HCT116 (cell line): ENCODE results near the gene FAM81A. TPM values are rescaled to one million over a fixed set of nuclear protein-coding genes. Genes with fewer than 3 reads are reported as not detected.
A peak's percentile ranks its signal among the peaks of the same experiment; 100 is the strongest.

Experiments
- ATAC-seq: fragments of 200-7000 bp; cut with Tn5 transposase; 2 replicates; pipeline ENCODE4 v1.9.1; 2020; ENCODE audit warnings: mild to moderate bottlenecking, moderate library complexity
- BruUV-seq: library from RNA; stranded (reverse); fragments of 400-500 nt; replicated peaks from 2 replicates; lab custom pipeline; 2021; lab: Mats Ljungman, UMichigan
- CTCF ChIA-PET: fragments of 300-600 bp; sonication (Branson Sonifier 250); formaldehyde crosslinking; loops from one replicate; lab custom pipeline; 2021; ENCODE audit warnings: antibody characterized with exemption; lab: Charles Lee
- POLR2A ChIA-PET: fragments of 300-600, 350-600 bp; sonication (Branson Sonifier 250); formaldehyde crosslinking; loops from one replicate; lab custom pipeline; 2021; ENCODE audit warnings: antibody characterized with exemption; lab: Charles Lee
- RAD21 ChIA-PET, 2 experiments: fragments of 300-600 bp; sonication (Branson Sonifier 250); formaldehyde crosslinking; loops; one replicate each; lab custom pipeline; 2023; ENCODE audit warnings: low total read pairs in 2 of 2; ENCODE audit not compliant: uncharacterized antibody in 2 of 2, unreplicated experiment in 2 of 2, low non-redundant PET in 1 of 2; lab: Charles Lee
- DNase-seq: peaks from one replicate; pipeline ENCODE4 v3.0.0-alpha.2; 2010; ENCODE audit warnings: low read depth, low spot score
- H2AFZ ChIP-seq: fragments of 200-600 bp; shearing (Covaris generic), sonication (generic); 2 replicates; pipeline ENCODE4 v1.6.1; 2017; ENCODE audit warnings: low read depth, mixed run types, mixed read lengths, antibody characterized with exemption, low read length; ENCODE audit not compliant: poor library complexity, severe bottlenecking
- H3K27ac ChIP-seq: 2 replicates; pipeline ENCODE4 v1.5.1; 2012; ENCODE audit warnings: low read depth, low read length
- H3K27me3 ChIP-seq: fragments of 200-600 bp; sonication (generic); 2 replicates; pipeline ENCODE4 v1.6.1; 2016; ENCODE audit warnings: mixed run types, low read length, mixed read lengths; ENCODE audit not compliant: insufficient read depth
- H3K36me3 ChIP-seq, 2 experiments: fragments of 200-500 bp in 1 of 2; fragments of 200-600 bp in 1 of 2; sonication (Bioruptor generic) in 1 of 2; sonication (generic) in 1 of 2; 2 replicates each; pipeline versions ENCODE4 v1.5.1 to v1.6.1; 2014 to 2016; ENCODE audit warnings: low read length in 2 of 2, inconsistent platforms in 1 of 2, mixed read lengths in 1 of 2, mixed run types in 1 of 2; ENCODE audit not compliant: insufficient read depth in 2 of 2, control insufficient read depth in 1 of 2
- H3K4me1 ChIP-seq, 2 experiments: fragments of 200-600 bp in 1 of 2; sonication (generic) in 1 of 2; 2 replicates each; pipeline versions ENCODE4 v1.5.1 to v1.6.1; 2012 to 2017; ENCODE audit warnings: low read length in 2 of 2, inconsistent platforms in 1 of 2, mild to moderate bottlenecking in 1 of 2, mixed read lengths in 1 of 2, mixed run types in 1 of 2, moderate library complexity in 1 of 2; ENCODE audit not compliant: insufficient read depth in 2 of 2, control insufficient read depth in 1 of 2
- H3K4me2 ChIP-seq: fragments of 200-600 bp; sonication (generic); 2 replicates; pipeline ENCODE4 v1.6.1; 2017; ENCODE audit warnings: mixed run types, low read length, mixed read lengths
- H3K4me3 ChIP-seq, 2 experiments: fragments of 200-600 bp in 1 of 2; sonication (generic) in 1 of 2; replicated peaks in 1 of 2; 2 replicates each; pipeline ENCODE4 v1.5.1; 2011 to 2016; ENCODE audit warnings: low read length in 2 of 2, control low read depth in 1 of 2, low read depth in 1 of 2, mild to moderate bottlenecking in 1 of 2, mixed read lengths in 1 of 2, mixed run types in 1 of 2
- H3K79me2 ChIP-seq: fragments of 200-600 bp; sonication (generic); 2 replicates; pipeline ENCODE4 v1.6.1; 2017; ENCODE audit warnings: mild to moderate bottlenecking, mixed run types, low read length, moderate library complexity, mixed read lengths; ENCODE audit not compliant: insufficient read depth
- H3K9ac ChIP-seq: fragments of 200-600 bp; sonication (generic); 2 replicates; pipeline ENCODE4 v1.6.1; 2016; ENCODE audit warnings: low read length, mixed read lengths
- H3K9me2 ChIP-seq: fragments of 200-600 bp; sonication (generic), shearing (Covaris generic); 2 replicates; pipeline ENCODE4 v1.6.1; 2017; ENCODE audit warnings: mixed run types, mild to moderate bottlenecking, moderate library complexity; ENCODE audit not compliant: insufficient read depth
- H3K9me3 ChIP-seq, 2 experiments: fragments of 200-500 bp in 1 of 2; fragments of 200-600 bp in 1 of 2; sonication (Bioruptor generic) in 1 of 2; sonication (generic) in 1 of 2; 2 replicates each; pipeline ENCODE4 v1.6.1; 2014 to 2017; ENCODE audit warnings: low read length in 2 of 2, mixed read lengths in 2 of 2, inconsistent platforms in 1 of 2, low read depth in 1 of 2, mild to moderate bottlenecking in 1 of 2, mixed run types in 1 of 2, moderate library complexity in 1 of 2; ENCODE audit not compliant: control insufficient read depth in 1 of 2, insufficient read depth in 1 of 2
- H4K20me1 ChIP-seq: fragments of 200-600 bp; sonication (generic), shearing (Covaris generic); 2 replicates; pipeline ENCODE4 v1.6.1; 2017; ENCODE audit warnings: mixed run types, mild to moderate bottlenecking, moderate library complexity; ENCODE audit not compliant: insufficient read depth
- CBX3 ChIP-seq: IDR thresholded peaks from 2 replicates; pipeline ENCODE4 v1.6.1; 2012; ENCODE audit warnings: low read depth
- CEBPB ChIP-seq: IDR thresholded peaks from 2 replicates; pipeline ENCODE4 v1.6.1; 2012; ENCODE audit warnings: low read depth
- CTCF ChIP-seq, 3 experiments: fragments of 200-600 bp in 1 of 3; sonication (generic) in 1 of 3; IDR thresholded peaks in 2 of 3; conservative IDR thresholded peaks in 1 of 3; 2 replicates each; pipeline ENCODE4 v1.5.1; 2012 to 2017; ENCODE audit warnings: low read depth in 2 of 3, low read length in 2 of 3, antibody characterized with exemption in 1 of 3, borderline replicate concordance in 1 of 3, control low read depth in 1 of 3, mild to moderate bottlenecking in 1 of 3, mixed read lengths in 1 of 3, mixed run types in 1 of 3, moderate library complexity in 1 of 3; ENCODE audit not compliant: insufficient read depth in 1 of 3
- ELF1 ChIP-seq: IDR thresholded peaks from 2 replicates; pipeline ENCODE4 v1.6.1; 2012; ENCODE audit warnings: low read depth, borderline replicate concordance
- FOSL1 ChIP-seq: IDR thresholded peaks from 2 replicates; pipeline ENCODE4 v1.6.1; 2012; ENCODE audit warnings: low read depth
- JUND ChIP-seq: IDR thresholded peaks from 2 replicates; pipeline ENCODE4 v1.6.1; 2012
- MAX ChIP-seq: IDR thresholded peaks from 2 replicates; pipeline ENCODE4 v1.6.1; 2012
- POLR2A ChIP-seq: IDR thresholded peaks from 2 replicates; pipeline ENCODE4 v1.7.0; 2011; ENCODE audit warnings: borderline replicate concordance; ENCODE audit not compliant: insufficient read depth, insufficient read length; ENCODE audit errors: extremely low read depth
- POLR2AphosphoS5 ChIP-seq: IDR thresholded peaks from 2 replicates; pipeline ENCODE4 v1.6.1; 2011; ENCODE audit warnings: mild to moderate bottlenecking, low read depth, low read length, moderate library complexity
- RAD21 ChIP-seq: IDR thresholded peaks from 2 replicates; pipeline ENCODE4 v1.6.1; 2012; ENCODE audit warnings: low read depth, mild to moderate bottlenecking
- REST ChIP-seq: IDR thresholded peaks from 2 replicates; pipeline ENCODE4 v1.6.1; 2012; ENCODE audit warnings: low read depth
- SIN3A ChIP-seq: IDR thresholded peaks from 2 replicates; pipeline ENCODE4 v1.6.1; 2012; ENCODE audit warnings: low read depth
- ZBTB33 ChIP-seq: IDR thresholded peaks from 2 replicates; pipeline ENCODE4 v1.6.1; 2011; ENCODE audit warnings: mild to moderate bottlenecking, low read length, moderate library complexity; ENCODE audit not compliant: insufficient replicate concordance; ENCODE audit errors: extremely low read depth
- ZNF274 ChIP-seq: fragments of 200-500 bp; sonication (Bioruptor generic); IDR thresholded peaks from 2 replicates; pipeline ENCODE4 v1.6.1; 2014; ENCODE audit warnings: mild to moderate bottlenecking, low read depth, low read length, inconsistent platforms
- intact Hi-C: fragments of 100-400 bp; cut with micrococcal nuclease; formaldehyde crosslinking; loops from 2 replicates; pipeline ENCODE4 v1.10.0; 2022
- total RNA-seq: library from RNA; stranded (reverse); gene quantifications from one replicate; pipeline ENCODE4 v1.2.1, GENCODE V29; 2021; ENCODE audit not compliant: unreplicated experiment

The FAM81A gene
- total RNA-seq, 1 experiment from 2014 or later, result 6.6 TPM

GRCh38 chr15:59396211-59396610, 41.8 kb upstream of the FAM81A start (continued):
- TF ChIP-seq CTCF (IDR thresholded peaks at IDR 0.05 in 2 of 3, conservative IDR thresholded peaks at IDR 0.05 in 1 of 3; ENCODE audit: borderline replicate concordance in 1 of 3, insufficient read depth in 1 of 3, low read depth in 2 of 3, low read length in 2 of 3), result no peak
- no peak for TF ChIP-seq ELF1
- TF ChIP-seq POLR2A, result no peak
- TF ChIP-seq FOSL1, result no peak
- no peak for TF ChIP-seq JUND
- TF ChIP-seq ZNF274, result no peak
- no peak for TF ChIP-seq MAX
- no peak for TF ChIP-seq POLR2AphosphoS5
- TF ChIP-seq REST, result no peak

GRCh38 chr15:59396679-59397078, 41.3 kb upstream of the FAM81A start:
- no peak overlapping the region for H3K27ac ChIP-seq
- no peak overlapping the region for H3K4me2 ChIP-seq
- no peaks in the 10 kb centered on the region for H3K36me3 ChIP-seq
- BruUV-seq, result no TSS peak
- intact Hi-C loops, result no loop called here
- H4K20me1 ChIP-seq, result no peaks in the 10 kb centered on the region
- no peaks in the 10 kb centered on the region for H3K27me3 ChIP-seq
- ATAC-seq, result no peak
- POLR2A ChIA-PET, result interaction anchor here (1.4 kb wide), 1 partner anchor 24 kb away, joined by 5 read pairs; the partner anchor contains the start of gene MYO1E
- TF ChIP-seq CEBPB (no peak), FOSL1 (no peak), ZBTB33 (no peak), CTCF (IDR thresholded peaks at IDR 0.05 in 2 of 3, conservative IDR thresholded peaks at IDR 0.05 in 1 of 3; ENCODE audit: borderline replicate concordance in 1 of 3, insufficient read depth in 1 of 3, low read depth in 2 of 3, low read length in 2 of 3) (0 out of 6 replicates have a peak, but pooled peaks of 1 of the 3 experiments have one; percentile 27), SIN3A (no peak), POLR2A (no peak), CBX3 (no peak), RAD21 (peak; percentile 48)
- TF ChIP-seq, all 23 proteins: peak for 2
- ChIA-PET CTCF (no interaction called here), RAD21 (no interaction called here)
- H3K9ac ChIP-seq, result no peak overlapping the region
- no peak overlapping the region for H2AFZ ChIP-seq
- no peak for DNase-seq
- no peak overlapping the region for H3K4me3 ChIP-seq
- H3K79me2 ChIP-seq, result no peaks in the 10 kb centered on the region
- H3K4me1 ChIP-seq, result no peaks in the 10 kb centered on the region
- no peaks in the 10 kb centered on the region for H3K9me2 ChIP-seq
- no peaks in the 10 kb centered on the region for H3K9me3 ChIP-seq
